ENCODE data around the gene CHD3.
A peak's percentile ranks its signal among the peaks of the same experiment; 100 is the strongest.

Gene CHD3

DNA sequence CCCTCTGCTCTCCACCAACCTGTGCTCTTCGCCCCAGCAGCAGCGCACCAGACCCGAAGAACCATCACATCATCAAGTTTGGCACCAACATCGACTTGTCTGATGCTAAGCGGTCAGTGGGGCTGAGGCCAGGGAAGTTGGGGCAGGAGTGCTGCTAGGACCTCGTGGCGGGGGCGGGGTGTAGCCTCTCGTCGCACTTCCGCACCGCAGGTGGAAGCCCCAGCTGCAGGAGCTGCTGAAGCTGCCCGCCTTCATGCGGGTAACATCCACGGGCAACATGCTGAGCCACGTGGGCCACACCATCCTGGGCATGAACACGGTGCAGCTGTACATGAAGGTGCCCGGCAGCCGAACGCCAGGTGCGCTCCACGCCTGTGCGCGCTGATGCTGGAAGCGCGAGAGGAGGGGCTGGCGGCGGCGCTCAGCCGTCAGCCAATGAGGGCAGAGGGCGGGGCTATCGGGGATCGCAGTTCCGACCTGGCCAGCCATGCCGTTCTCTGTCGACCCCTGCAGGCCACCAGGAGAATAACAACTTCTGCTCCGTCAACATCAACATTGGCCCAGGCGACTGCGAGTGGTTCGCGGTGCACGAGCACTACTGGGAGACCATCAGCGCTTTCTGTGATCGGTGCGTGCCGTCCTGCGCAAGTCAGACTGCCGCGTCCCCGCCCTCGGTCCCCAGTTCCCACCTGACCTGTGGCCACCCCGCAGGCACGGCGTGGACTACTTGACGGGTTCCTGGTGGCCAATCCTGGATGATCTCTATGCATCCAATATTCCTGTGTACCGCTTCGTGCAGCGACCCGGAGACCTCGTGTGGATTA lies 36.9 kb upstream of the CHD3 start:
- peak overlapping the region; percentile 68 for H3K4me3 ChIP-seq (ENCODE audit: low read depth, low read length)
- no peak overlapping the region for H3K9ac ChIP-seq (ENCODE audit: low read depth, low read length)
- peaks cover 27% of the 10 kb centered on the region; the same call in 1 of the 2 replicates for H3K4me1 ChIP-seq (ENCODE audit: control insufficient read depth, insufficient read depth, low read length)
- H3K36me3 ChIP-seq (ENCODE audit: control insufficient read depth, insufficient read depth, low read length), result peaks cover 10% of the 10 kb centered on the region
- no peak overlapping the region for H3K27ac ChIP-seq (ENCODE audit: low read depth, low read length)
- H3K9me3 ChIP-seq (ENCODE audit: control insufficient read depth, insufficient read depth, low read length), result no peaks in the 10 kb centered on the region
- peaks cover 53% of the 10 kb centered on the region for H3K27me3 ChIP-seq (ENCODE audit: control insufficient read depth, insufficient read depth, low read length)

DNA sequence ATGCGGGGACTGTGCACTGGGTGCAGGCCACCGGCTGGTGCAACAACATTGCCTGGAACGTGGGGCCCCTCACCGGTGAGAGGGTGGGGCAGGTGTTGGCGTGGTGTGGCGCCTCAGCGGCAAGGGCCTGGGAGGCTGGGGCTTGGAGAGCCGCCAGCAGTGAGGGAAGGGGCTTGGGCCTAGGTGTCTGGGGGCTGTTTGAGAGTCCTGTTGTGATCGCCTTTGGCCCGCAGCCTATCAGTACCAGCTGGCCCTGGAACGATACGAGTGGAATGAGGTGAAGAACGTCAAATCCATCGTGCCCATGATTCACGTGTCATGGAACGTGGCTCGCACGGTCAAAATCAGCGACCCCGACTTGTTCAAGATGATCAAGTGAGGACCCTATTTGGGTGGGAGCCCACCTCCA lies 36.3 kb upstream of the CHD3 start:
- no peak overlapping the region for H3K27ac ChIP-seq (ENCODE audit: low read depth, low read length)
- no peak overlapping the region for H3K4me3 ChIP-seq (ENCODE audit: low read depth, low read length)
- H3K36me3 ChIP-seq (ENCODE audit: control insufficient read depth, insufficient read depth, low read length), result peaks cover 10% of the 10 kb centered on the region
- peaks cover 27% of the 10 kb centered on the region; the same call in 1 of the 2 replicates for H3K4me1 ChIP-seq (ENCODE audit: control insufficient read depth, insufficient read depth, low read length)
- peaks cover 56% of the 10 kb centered on the region for H3K27me3 ChIP-seq (ENCODE audit: control insufficient read depth, insufficient read depth, low read length)
- no peak overlapping the region for H3K9ac ChIP-seq (ENCODE audit: low read depth, low read length)
- H3K9me3 ChIP-seq (ENCODE audit: control insufficient read depth, insufficient read depth, low read length), result no peaks in the 10 kb centered on the region

DNA sequence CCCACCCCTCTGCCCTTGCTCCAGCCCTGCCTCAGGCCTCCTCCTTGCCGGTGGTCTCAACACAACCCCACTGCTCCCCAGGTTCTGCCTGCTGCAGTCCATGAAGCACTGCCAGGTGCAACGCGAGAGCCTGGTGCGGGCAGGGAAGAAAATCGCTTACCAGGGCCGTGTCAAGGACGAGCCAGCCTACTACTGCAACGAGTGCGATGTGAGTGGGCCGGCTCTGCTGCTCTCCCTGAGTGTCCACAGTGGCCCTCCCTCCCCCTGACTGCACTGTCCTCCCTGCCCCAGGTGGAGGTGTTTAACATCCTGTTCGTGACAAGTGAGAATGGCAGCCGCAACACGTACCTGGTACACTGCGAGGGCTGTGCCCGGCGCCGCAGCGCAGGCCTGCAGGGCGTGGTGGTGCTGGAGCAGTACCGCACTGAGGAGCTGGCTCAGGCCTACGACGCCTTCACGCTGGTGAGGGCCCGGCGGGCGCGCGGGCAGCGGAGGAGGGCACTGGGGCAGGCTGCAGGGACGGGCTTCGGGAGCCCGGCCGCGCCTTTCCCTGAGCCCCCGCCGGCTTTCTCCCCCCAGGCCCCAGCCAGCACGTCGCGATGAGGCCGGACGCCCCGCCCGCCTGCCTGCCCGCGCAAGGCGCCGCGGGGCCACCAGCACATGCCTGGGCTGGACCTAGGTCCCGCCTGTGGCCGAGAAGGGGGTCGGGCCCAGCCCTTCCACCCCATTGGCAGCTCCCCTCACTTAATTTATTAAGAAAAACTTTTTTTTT lies 35.5 kb upstream of the CHD3 start:
- H3K9ac ChIP-seq (ENCODE audit: low read depth, low read length), result no peak overlapping the region
- H3K4me1 ChIP-seq (ENCODE audit: control insufficient read depth, insufficient read depth, low read length), result peaks cover 27% of the 10 kb centered on the region; the same call in 1 of the 2 replicates
- no peaks in the 10 kb centered on the region for H3K9me3 ChIP-seq (ENCODE audit: control insufficient read depth, insufficient read depth, low read length)
- peak overlapping the region; percentile 19; the same call in 1 of the 2 replicates for H3K4me3 ChIP-seq (ENCODE audit: low read depth, low read length)
- H3K27ac ChIP-seq (ENCODE audit: low read depth, low read length), result no peak overlapping the region
- peaks cover 10% of the 10 kb centered on the region for H3K36me3 ChIP-seq (ENCODE audit: control insufficient read depth, insufficient read depth, low read length)
- H3K27me3 ChIP-seq (ENCODE audit: control insufficient read depth, insufficient read depth, low read length), result peaks cover 56% of the 10 kb centered on the region

DNA sequence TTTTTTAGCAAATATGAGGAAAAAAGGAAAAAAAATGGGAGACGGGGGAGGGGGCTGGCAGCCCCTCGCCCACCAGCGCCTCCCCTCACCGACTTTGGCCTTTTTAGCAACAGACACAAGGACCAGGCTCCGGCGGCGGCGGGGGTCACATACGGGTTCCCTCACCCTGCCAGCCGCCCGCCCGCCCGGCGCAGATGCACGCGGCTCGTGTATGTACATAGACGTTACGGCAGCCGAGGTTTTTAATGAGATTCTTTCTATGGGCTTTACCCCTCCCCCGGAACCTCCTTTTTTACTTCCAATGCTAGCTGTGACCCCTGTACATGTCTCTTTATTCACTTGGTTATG lies 34.9 kb upstream of the CHD3 start:
- H3K27me3 ChIP-seq (ENCODE audit: control insufficient read depth, insufficient read depth, low read length), result peaks cover 56% of the 10 kb centered on the region
- no peaks in the 10 kb centered on the region for H3K9me3 ChIP-seq (ENCODE audit: control insufficient read depth, insufficient read depth, low read length)
- peaks cover 10% of the 10 kb centered on the region for H3K36me3 ChIP-seq (ENCODE audit: control insufficient read depth, insufficient read depth, low read length)
- H3K4me1 ChIP-seq (ENCODE audit: control insufficient read depth, insufficient read depth, low read length), result peaks cover 29% of the 10 kb centered on the region; the same call in 1 of the 2 replicates
- H3K27ac ChIP-seq (ENCODE audit: low read depth, low read length), result no peak overlapping the region
- no peak overlapping the region for H3K9ac ChIP-seq (ENCODE audit: low read depth, low read length)
- peak overlapping the region; percentile 48; the same call in 1 of the 2 replicates for H3K4me3 ChIP-seq (ENCODE audit: low read depth, low read length)

DNA sequence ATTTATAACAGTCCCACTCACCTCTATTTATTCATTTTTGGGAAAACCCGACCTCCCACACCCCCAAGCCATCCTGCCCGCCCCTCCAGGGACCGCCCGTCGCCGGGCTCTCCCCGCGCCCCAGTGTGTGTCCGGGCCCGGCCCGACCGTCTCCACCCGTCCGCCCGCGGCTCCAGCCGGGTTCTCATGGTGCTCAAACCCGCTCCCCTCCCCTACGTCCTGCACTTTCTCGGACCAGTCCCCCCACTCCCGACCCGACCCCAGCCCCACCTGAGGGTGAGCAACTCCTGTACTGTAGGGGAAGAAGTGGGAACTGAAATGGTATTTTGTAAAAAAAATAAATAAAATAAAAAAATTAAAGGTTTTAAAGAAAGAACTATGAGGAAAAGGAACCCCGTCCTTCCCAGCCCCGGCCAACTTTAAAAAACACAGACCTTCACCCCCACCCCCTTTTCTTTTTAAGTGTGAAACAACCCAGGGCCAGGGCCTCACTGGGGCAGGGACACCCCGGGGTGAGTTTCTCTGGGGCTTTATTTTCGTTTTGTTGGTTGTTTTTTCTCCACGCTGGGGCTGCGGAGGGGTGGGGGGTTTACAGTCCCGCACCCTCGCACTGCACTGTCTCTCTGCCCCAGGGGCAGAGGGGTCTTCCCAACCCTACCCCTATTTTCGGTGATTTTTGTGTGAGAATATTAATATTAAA lies 34.4 kb upstream of the CHD3 start:
- Histone ChIP-seq H3K27ac (ENCODE audit: low read depth, low read length) (peak overlapping the region; percentile 78), H3K9ac (ENCODE audit: low read depth, low read length) (no peak overlapping the region), H3K4me1 (ENCODE audit: control insufficient read depth, insufficient read depth, low read length) (peaks cover 31% of the 10 kb centered on the region; the same call in 1 of the 2 replicates), H3K9me3 (ENCODE audit: control insufficient read depth, insufficient read depth, low read length) (no peaks in the 10 kb centered on the region), H3K27me3 (ENCODE audit: control insufficient read depth, insufficient read depth, low read length) (peaks cover 56% of the 10 kb centered on the region), H3K4me3 (ENCODE audit: low read depth, low read length) (peak overlapping the region; percentile 48), H3K36me3 (ENCODE audit: control insufficient read depth, insufficient read depth, low read length) (peaks cover 10% of the 10 kb centered on the region)

DNA sequence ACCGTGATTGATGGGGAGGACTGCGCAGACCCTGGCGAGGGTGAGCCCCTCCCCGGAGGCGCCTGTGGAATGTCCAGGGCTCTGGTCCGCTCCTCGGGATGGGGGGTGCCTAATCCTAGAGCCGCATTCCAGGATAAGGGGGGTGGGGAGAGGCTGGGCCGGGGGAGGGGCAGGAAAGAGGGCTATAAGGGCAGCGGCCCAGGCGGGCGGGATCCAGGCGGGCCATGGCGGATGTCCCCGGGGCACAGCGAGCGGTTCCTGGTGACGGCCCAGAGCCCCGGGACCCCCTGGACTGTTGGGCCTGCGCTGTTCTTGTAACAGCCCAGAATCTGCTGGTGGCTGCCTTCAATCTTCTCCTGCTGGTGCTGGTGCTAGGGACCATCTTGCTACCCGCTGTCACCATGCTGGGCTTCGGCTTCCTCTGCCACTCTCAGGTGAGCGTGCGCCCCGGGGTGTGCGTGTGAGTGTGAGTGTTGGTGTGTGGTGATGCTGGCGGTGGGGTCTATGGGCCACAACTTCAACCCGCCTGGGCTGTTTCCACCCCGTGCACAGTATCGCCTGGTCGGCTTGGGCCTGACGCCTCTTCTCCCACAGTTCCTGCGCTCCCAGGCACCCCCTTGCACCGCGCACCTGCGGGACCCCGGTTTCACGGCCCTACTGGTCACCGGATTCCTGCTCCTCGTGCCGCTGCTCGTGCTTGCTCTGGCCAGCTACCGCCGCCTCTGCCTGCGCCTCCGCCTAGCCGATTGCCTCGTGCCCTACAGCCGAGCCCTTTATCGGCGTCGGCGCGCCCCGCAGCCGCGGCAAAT lies 33.5 kb upstream of the CHD3 start, which contains the start of gene TMEM88:
TMEM88 (plus strand) TSS at position 216 of the 809 bp plus-strand sequence; CDS start at position 225, 9 bp downstream.
- H3K9ac ChIP-seq (ENCODE audit: low read depth, low read length), result no peak within 1 kb of the TSS
- peak within 1 kb of the TSS; percentile 78 for H3K27ac ChIP-seq (ENCODE audit: low read depth, low read length)
- H3K36me3 ChIP-seq (ENCODE audit: control insufficient read depth, insufficient read depth, low read length), result peaks cover 12% of the 10 kb centered on the region
- no peaks in the 10 kb centered on the region for H3K9me3 ChIP-seq (ENCODE audit: control insufficient read depth, insufficient read depth, low read length)
- H3K4me3 ChIP-seq (ENCODE audit: low read depth, low read length), result peak within 1 kb of the TSS; percentile 92
- peaks cover 31% of the 10 kb centered on the region; the same call in 1 of the 2 replicates for H3K4me1 ChIP-seq (ENCODE audit: control insufficient read depth, insufficient read depth, low read length)
- H3K27me3 ChIP-seq (ENCODE audit: control insufficient read depth, insufficient read depth, low read length), result peaks cover 56% of the 10 kb centered on the region

DNA sequence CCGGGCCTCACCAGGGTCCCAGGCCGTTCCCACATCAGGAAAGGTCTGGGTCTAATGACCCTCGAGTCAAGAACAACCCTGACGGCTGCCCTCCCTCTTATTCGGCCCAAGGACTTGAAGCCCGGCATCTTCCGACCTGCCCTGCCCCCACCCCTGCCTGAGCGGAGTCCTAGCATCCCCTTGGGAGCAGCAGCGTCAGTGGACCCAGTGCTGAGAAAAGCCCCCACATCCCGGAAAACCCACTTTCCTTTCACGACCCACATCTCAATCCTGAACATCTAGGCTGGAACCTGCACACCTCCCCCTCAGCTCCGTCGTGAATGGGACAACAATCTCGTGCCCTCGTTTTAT lies 33.0 kb upstream of the CHD3 start:
- no peaks in the 10 kb centered on the region for H3K9me3 ChIP-seq (ENCODE audit: control insufficient read depth, insufficient read depth, low read length)
- no peak overlapping the region for H3K27ac ChIP-seq (ENCODE audit: low read depth, low read length)
- peak overlapping the region; percentile 92 for H3K4me3 ChIP-seq (ENCODE audit: low read depth, low read length)
- H3K9ac ChIP-seq (ENCODE audit: low read depth, low read length), result no peak overlapping the region
- peaks cover 10% of the 10 kb centered on the region for H3K36me3 ChIP-seq (ENCODE audit: control insufficient read depth, insufficient read depth, low read length)
- H3K4me1 ChIP-seq (ENCODE audit: control insufficient read depth, insufficient read depth, low read length), result peaks cover 31% of the 10 kb centered on the region; the same call in 1 of the 2 replicates
- peaks cover 56% of the 10 kb centered on the region for H3K27me3 ChIP-seq (ENCODE audit: control insufficient read depth, insufficient read depth, low read length)

DNA sequence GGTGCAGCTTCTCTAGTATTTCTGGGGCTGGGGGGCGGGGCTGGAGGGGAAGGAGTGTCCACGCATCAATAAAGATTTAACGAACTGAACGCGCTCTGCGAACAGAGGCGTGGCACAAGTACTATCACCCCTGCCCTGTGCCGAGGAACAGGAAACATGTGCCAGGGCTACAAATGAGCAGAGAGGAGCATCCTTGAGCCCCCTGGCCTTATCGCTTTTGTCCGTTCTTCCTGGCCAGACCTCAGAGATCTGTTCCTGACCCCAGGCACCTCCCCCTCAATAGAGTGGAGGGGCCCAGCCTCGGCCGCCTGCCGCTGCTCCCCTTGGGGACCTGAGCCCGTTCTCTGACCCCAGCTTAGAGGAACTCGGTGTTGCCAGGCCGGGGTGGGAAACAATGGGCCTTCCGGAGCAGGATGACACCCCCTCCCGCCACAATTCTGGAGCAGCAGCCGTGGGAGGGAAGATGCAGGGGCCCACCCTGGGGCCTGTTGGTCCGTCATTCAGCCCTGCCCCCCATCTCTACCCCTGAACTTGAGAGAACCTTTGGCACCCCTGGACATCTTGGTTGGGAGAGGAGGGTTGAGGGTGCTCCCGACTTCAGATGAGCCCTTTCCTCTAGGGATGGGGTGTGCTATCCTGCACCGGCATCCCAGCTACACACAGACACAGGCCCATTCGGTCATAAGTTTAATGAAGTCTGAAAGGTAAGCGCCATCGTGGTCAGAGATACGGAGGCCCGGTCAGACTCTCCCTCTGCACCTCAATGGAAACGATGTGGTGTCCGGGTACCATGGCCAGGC lies 32.4 kb upstream of the CHD3 start:
- Histone ChIP-seq H3K9me3 (ENCODE audit: control insufficient read depth, insufficient read depth, low read length) (no peaks in the 10 kb centered on the region), H3K27me3 (ENCODE audit: control insufficient read depth, insufficient read depth, low read length) (peaks cover 52% of the 10 kb centered on the region), H3K27ac (ENCODE audit: low read depth, low read length) (peak overlapping the region; percentile 96), H3K4me1 (ENCODE audit: control insufficient read depth, insufficient read depth, low read length) (peaks cover 29% of the 10 kb centered on the region; the same call in 1 of the 2 replicates), H3K4me3 (ENCODE audit: low read depth, low read length) (peak overlapping the region; percentile 92), H3K36me3 (ENCODE audit: control insufficient read depth, insufficient read depth, low read length) (peaks cover 10% of the 10 kb centered on the region; the same call in 1 of the 2 replicates), H3K9ac (ENCODE audit: low read depth, low read length) (no peak overlapping the region)

DNA sequence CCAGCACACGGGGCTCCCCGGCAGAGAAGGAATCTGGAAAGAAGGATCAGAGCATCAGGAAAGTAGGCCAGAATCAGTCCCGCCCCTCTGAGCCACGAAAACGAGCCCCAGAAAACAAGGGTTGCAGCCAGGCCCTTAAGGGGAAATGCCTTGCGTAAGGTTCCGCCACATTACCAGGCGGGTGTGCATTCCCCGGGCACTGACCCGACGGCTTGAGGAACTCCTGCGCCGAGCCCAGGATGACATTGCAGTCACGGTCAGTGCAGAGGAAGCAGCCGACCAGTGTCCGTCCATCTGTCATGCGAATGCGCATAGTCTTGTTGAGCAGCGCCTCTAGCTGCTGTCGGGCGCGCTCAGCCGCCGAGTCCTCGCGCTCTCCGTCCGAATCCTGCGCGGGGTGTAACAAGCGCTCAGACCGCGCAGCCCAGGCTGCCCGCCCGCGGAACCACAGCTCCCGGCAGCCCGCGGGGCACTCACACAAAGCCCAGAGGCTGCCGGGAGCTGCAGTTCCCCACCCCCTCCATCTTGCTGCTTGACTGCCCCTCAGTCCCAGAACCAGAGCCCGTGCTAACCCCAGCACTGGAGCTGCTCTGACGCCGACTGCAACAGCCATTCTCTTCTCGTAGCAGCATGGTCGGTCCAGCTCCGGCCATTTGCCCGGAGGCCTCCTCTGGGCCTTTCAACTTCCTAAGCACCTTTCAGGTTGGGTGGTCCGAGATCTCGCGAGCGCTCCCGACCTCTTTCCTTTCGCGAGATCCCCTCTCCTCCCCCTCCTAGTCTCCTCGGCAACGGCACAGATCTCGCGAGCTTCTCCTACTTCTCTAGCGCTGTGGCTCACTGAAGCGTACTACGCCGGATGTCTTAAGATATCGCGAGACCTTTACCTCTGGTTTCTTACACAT lies 31.5 kb upstream of the CHD3 start, which contains the start of gene NAA38:
NAA38 (minus strand) TSS at position 749 of the 902 bp plus-strand sequence; CDS start at position 653, 96 bp downstream.
- H3K4me3 ChIP-seq (ENCODE audit: low read depth, low read length), result peak within 1 kb of the TSS; percentile 92
- peaks cover 25% of the 10 kb centered on the region; the same call in 1 of the 2 replicates for H3K4me1 ChIP-seq (ENCODE audit: control insufficient read depth, insufficient read depth, low read length)
- peak within 1 kb of the TSS; percentile 94 for H3K9ac ChIP-seq (ENCODE audit: low read depth, low read length)
- peak within 1 kb of the TSS; percentile 96 for H3K27ac ChIP-seq (ENCODE audit: low read depth, low read length)
- H3K27me3 ChIP-seq (ENCODE audit: control insufficient read depth, insufficient read depth, low read length), result peaks cover 49% of the 10 kb centered on the region
- H3K9me3 ChIP-seq (ENCODE audit: control insufficient read depth, insufficient read depth, low read length), result no peaks in the 10 kb centered on the region
- H3K36me3 ChIP-seq (ENCODE audit: control insufficient read depth, insufficient read depth, low read length), result peaks cover 10% of the 10 kb centered on the region; the same call in 1 of the 2 replicates

All from HUES48 (cell line).